GM21360 (cell line): ENCODE data around the gene CXCR6.
A peak's percentile ranks its signal among the peaks of the same experiment; 100 is the strongest.

ENCODE experiments used
- ATAC-seq: cut with Tn5 transposase; IDR thresholded peaks from one replicate; pipeline ENCODE4 v1.9.1; 2021; ENCODE audit warnings: mild to moderate bottlenecking, moderate library complexity; ENCODE audit not compliant: unreplicated experiment

The CXCR6 gene

DNA sequence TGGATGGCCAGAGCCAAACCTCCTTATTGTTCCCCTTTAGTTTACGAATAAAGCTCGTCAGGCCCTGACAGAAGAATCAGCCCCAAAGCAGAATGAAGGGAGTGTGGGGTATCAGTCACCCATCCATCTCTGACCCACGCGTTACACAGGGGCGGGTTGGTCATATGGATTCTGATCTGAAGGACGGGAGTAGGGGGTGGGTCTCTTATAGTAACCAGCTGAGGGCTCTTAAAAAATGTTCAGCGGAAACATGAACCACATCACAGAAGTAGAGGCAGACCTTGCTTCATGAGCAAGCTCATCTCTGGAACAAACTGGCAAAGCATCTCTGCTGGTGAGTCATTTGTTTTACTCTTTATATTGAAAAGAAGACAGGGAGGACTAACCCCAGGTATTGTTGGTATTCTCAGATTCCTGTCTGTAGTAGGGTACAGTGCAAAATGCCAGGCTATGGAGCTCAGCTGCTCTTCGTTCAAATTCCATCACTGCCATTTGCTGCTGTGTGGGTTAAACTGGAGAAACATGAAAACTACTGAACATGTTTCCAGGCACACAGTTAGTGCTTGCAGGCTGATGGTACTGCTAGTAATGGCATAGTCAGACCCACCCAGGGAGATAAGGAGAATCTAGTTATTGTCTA lies at the start of gene CXCR6:
TSS of gene CXCR6 (plus strand) at position 258 of the 640 bp plus-strand sequence. CDS start 3,018 bp downstream, outside the sequence.
- ATAC-seq, result no peak

DNA sequence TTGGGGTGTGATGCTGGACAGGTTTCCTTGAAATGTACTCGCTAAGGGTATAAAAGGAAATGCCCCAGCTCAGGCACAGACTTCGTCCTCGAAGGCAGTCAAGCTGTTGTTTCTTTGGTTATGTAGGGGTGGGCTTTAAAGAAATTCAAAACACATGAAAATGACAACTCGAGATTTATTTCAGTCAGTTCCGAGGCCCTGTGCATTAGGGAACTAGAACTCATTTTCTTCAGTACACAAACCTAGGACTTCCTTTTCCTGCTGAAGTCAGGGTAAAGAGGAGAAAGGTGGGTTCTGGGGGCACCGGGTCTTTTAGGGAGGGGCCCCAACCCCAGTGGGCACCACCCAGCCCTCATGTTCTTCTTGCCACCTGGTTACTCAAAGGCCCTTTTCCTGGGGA lies 49.2 kb upstream of the CXCR6 start:
- ATAC-seq, result no peak

DNA sequence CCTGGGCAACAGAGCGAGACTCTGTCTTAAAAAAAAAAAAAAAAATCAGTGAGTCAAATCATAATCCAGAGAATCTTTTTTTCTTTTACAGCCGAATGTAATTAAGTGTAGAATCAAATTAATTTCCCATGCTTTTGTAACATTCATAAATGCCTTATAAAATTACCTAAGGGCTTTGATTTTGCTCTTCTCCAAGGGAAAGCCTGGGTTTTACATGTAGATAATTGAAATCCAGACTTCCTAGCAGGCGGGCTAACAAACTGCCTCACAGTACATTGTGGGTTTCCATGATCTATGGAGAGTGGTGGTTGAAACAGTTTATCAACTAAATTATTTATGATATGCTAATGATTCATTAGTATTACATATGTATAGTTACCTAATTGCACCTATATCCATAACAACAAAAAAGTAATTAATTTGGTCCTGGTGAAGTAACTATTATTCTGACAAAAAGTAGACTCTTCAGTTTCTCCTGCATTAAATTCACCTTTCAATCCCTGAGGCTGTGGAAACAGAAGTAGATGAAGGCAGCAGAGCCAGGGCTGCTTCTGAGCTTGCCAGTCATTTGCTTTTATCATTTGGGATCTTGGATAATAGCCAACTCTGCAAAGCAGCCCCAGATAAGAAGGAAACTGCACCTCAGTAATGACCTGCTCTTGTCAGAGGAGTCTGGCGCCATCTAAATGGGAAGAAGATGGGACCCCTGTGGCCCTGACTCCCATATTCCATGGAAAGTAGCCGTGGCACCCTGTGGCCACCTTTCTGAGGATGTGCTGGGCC lies 47.4 kb upstream of the CXCR6 start:
- no peak for ATAC-seq

DNA sequence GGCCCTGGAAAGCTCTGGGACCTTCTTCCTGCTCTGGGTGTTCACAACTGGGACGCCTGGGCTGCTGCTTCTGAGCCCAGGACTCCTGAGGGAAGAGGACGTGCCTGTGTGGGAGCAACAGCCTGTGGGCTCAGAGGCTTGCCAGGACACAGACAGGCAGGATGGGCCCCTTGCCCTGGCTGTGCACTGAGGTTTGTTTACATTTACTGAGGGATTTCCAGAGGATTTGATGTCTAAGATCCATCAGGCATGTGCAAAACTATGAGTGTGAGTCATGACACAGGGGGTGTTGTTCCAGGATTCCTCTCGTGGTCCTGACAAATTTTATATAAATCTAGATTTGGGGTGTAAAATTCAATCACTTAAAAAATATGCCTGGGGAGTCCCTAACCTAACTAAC lies 46.3 kb upstream of the CXCR6 start:
- no peak for ATAC-seq

DNA sequence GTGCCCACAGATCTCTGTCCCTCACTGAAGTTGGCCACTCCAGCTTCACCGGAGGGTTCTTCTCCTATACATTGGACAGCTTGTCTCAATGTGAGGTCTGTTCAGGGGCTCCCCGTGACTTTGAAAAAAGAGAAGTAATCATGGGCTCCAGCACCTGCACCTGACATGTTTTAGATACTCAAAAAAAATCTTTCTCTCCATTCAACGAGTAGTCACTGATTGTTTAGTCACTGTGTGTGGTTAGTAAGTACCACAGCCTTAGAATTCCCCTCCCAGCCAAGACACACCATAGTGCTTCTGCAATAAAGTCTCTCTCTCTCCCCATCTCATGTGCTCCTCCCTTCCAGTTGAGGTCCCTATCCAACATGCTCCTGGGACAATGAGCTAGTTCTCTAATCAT lies 38.3 kb upstream of the CXCR6 start:
- no peak for ATAC-seq

DNA sequence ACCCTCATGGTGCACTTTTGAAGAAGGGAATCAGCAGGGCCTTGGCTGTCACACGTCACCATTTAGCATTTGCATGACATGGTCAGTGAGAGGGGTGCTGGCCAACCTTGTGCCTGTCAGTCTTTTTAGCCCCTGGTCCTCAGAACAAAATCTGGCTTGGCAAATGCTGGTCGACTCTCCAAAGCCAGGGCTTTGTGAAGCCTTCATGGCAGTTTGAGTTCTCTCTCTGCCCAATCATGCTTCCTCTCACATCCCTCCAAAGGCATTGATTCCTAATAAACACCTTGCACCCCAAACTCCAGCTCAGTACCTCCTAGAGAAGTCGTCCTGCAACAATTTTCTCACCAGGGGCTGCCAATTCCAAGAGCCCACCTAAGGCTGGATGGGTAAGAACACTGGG lies 37.5 kb upstream of the CXCR6 start:
- ATAC-seq, result no peak

- ATAC-seq, result no peak
These were observed 36.4 kb upstream of the CXCR6 start for GRCh38 chr3:45906681-45907407.

GRCh38 chr3:45907769-45908705 lies 35.2 kb upstream of the CXCR6 start:
- no peak for ATAC-seq

DNA sequence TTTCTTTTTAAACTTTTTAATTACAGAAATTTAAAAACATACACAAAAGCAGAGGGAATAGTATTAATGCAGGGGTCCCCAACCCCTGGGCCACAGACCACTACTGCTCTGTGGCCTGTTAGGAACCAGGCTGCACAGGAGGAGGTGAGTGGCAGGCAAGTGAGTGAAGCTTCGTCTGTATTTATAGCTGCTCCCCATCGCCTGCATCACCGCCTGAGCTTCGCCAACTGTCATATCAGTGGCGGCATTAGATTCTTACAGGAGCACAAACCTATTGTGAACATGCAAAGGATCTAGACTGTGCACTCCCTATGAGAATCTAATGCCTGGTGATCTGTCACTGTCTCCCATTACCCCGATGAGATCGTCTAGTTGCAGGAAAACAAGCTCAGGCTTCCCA lies 34.5 kb upstream of the CXCR6 start:
- ATAC-seq, result no peak

DNA sequence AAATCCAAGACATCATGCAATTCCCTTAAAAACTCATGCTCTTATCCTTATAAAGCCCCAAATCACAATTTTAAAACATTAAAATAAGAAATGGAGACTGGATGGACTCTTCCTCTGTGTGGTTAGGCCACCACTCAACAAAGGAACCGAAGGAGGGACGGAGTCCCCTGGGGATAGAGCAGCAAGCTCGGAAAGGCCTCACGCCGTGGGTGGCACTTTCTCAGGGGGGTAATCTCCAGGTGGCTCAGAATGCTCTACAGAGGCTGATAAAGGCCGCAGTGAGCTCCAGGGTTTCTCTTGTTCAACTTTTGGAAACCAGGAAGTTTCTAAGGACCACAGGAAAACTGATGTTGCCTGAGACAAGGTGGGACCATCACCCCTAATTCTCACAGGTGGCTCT lies 33.7 kb upstream of the CXCR6 start:
- ATAC-seq, result no peak

DNA sequence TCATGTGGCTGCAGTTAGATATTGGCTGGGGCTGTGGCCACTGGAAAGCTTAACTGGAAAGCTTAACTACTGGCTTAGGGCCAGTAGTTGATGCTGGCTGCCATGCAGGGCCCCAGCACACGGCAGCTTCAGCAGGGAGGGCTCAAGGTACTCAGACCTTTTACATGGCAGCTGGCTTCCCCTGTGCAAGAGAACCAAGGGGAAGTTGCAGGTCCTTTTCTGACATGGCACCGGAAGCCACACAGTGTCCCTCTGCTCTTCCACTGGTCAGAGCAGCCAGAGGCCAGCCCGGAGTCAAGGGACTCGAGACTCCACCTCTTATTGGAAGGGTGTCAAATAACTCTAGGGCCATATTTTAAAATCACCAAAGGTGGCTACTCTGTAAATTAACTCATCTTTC lies 32.4 kb upstream of the CXCR6 start:
- no peak for ATAC-seq

DNA sequence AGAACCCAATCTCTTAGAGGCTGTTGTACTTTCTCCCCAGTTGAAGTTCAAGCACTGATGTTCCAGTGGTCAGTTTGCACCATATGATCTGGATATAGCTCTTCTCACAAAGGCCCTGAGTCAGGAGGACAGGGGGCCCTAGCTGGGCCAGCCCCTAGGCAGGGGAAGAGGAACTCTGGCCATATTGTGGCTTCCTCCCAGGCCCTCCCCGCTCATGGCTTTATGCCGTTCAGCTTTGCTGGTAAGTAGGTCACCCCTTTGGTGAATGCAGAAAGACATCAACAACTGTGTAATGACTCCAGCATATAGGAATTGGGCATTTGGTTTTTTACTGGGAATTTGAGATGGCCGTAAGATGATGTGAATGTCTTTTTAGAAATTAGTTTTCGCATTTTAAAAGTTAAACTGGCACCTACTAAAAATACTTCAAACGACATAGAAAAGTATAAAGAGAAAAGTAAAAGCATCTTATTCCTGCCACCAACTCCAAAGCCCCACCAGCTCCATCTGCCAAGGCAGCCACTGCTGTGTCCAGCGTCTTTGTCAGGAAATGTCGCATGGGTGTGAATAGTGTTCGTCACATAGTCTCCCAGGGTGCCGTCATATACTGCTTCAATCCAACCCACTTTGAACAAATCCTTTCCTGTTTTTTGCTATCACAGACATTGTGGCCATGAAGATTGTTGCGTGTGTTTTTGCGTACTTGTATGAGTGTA lies 31.6 kb upstream of the CXCR6 start:
- no peak for ATAC-seq

DNA sequence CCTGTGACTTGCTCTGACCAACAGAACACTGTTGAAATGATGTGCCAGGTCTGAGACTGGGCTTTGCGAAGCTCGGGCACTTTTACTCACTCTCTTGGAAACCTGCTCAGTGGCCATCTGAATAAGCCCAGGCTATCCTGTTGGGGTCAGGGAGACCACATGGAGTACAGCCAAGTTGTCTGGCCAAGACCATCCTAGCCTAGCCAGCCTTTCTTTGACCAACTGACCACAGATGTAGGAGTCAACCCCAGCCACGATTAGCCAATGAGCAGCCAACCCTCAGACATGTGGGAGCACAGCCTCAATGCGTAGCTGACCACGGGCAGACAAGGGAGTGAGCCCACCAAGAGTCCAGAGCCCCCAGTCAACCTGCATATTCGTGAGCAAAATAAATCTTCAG lies 30.8 kb upstream of the CXCR6 start:
- no peak for ATAC-seq

GRCh38 chr3:45914362-45915058 lies 28.8 kb upstream of the CXCR6 start:
- no peak for ATAC-seq

DNA sequence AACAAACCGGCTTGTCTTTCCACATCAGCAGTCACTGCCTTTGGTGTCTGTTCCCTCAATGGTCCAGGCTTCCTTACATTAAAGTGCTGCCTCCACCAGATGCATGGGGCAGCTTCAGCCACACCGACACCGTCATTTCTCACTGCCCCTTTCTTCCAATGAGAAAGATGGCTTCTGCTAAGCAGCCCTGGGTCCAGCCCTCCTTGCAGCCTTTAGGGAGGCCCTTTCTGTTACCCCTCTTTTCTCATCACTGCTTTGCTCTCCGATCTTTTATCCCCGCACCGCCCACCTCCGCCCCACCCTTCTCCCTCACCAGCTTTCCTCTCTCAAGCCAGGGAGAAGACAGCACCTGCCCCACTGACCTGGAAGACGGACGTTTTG lies 28.2 kb upstream of the CXCR6 start:
- no peak for ATAC-seq

DNA sequence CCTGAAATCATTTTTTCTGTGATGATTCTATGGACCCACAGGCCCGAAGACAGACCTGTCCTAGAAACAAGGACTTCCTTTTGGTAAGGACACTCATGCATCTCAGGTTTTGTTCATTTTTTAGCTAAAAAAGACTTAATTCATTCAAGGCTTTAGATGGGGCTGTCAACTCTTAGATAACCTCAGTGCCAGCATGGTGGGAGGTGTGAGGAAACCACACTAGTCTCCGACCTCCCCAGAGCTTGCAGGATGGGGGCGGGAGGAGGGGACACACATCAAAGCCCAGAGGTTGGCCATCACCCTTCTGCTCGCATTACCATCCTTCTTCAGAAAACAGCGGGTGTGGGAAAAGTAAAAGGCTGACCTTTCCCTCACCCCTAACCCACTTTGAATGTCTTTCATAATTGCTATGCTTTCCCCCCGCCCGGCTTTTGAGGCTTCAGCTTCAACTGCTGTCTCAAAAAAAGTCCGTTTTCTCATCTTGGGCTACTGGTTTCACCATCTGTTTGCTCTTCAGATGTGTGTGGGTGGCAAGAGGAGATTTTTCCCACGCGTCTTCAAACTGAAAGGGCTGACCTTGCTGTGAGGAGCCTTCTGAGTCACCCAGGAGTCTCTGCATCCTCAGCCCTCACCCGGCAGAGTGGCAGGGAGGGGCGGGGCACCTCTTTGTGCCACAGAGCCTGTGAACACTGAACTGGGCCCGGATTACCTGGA lies 27.6 kb upstream of the CXCR6 start:
- peak; percentile 79 for ATAC-seq

GRCh38 chr3:45917146-45917898 lies 25.9 kb upstream of the CXCR6 start:
- no peak for ATAC-seq
